ENCODE measurements around the gene ERGIC3.

The ERGIC3 gene

DNA sequence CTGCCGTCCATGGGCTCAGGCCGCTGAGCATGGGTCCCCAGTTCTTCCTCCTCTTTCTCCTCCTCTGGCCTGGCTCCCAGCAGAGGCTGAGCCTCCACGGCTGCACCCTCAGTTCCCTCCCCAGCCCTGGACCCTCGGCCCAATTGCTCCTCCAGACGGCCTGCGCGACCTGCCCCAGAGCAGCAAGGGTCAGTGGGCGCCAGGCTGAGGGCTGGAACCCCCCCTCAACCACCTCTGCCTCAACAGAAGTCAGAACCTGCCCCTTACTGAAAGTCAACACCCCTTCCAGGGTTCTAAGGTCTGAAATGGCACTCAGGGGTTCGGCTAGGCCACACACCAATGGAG lies 57.9 kb downstream of the ERGIC3 start:
- DNase-seq: no peak

DNA sequence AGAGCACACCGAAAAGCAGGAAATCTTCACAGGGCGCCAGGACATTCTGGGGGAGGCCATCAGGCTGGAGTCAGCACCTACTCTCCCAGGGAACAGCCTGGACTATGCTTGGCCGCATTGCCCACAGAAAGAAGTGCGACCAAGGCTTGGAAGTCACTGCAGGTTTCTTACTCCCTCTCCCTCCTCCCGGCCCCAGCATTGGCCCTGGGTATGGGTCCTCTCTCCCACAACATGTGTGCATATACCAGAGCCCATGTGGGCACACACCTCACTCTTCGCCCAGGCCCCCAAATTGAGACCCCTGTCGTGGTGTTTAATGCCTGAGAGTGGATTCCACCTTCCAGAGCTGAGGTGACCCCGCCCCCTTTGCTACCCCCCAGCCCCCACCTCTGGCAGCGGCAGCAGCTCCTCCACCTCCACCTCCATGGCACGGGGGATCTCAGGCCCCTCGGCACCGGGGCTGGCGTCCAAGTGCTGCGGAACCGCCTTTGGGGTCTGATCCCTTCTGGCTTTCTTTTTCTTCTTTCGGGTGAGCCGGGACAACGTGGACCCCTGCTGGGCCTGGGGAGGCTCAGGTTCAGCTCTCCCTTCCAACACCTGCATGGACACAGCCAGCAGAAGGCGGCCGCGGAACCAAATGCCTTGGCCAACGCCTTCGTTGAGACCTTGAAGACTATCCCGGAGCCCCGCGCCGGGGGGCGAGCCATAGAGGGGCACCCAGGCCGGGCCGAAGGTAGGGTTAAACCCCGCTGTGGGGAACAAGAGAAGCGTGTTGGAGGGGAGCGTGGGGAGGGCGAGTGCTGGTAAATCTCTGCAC lies 58.5 kb downstream of the ERGIC3 start:
- DNase-seq: no peak

DNA sequence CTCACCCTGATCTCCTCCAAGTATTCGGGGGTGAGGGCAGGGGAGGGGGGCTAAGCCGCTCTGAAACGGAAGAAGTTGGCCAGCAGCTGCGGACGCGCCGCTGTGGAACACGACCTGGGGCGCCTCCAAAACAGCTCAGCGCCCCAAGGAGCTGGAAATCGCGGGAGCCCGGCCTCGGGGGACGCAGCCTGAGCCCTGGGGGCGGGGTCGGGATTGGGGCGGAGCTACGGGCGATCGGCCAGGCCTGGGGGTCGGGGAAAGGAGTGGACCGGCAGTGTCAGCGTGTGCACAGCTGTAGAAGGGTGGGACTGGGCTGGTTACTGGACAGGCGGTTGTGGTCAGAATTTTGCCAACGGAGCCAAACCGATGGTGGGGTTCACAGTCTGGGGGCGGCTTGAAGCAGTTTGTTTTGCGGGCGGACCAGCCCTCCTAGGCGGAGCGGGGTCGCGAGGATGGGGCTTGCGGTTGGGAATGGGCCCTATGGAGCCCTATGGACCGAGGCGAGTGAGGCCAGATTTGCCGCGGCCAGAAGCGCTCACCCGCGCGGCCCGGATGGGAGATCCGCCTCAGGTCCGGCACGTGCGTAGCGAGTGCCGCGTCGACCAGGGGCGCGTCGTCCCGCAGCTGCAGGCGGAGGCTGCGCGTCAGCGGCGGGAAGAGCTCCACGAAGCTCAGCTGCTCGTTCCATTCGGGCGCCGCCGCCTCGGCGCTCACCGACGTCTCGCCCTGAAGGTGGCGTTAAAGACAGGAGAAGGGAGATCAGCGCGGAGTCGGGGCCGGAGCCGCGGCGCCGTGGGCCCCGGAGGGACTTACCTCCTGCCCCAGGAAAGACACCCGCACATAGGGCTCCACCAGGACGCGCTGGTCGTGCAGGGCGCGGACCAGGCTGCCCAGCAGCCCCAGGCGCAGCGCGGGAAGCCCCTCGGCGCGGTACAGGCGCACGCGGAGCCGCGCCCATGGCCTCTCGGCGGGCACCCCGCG lies 59.4 kb downstream of the ERGIC3 start:
- DNase-seq: peak; percentile 17

DNA sequence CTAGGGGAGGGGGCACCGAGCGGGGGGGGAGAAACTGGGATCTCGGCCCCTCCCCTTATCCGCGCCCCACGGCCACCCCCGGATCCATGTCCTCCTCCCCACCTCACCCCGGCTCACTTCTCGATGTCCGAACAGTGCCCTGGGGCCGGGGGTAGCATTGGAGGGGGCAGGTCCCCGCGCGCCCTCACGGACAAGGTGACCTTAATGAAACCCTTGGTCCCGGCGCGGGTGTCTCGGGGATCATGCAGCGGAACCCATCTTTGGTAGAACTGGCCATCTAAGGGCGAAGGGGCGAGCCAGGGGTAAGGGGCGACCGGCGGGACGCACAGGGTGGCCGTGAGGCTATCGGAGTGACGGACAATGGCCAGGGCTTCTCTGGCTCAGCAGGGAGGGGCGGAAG lies 60.1 kb downstream of the ERGIC3 start:
- DNase-seq: no peak

DNA sequence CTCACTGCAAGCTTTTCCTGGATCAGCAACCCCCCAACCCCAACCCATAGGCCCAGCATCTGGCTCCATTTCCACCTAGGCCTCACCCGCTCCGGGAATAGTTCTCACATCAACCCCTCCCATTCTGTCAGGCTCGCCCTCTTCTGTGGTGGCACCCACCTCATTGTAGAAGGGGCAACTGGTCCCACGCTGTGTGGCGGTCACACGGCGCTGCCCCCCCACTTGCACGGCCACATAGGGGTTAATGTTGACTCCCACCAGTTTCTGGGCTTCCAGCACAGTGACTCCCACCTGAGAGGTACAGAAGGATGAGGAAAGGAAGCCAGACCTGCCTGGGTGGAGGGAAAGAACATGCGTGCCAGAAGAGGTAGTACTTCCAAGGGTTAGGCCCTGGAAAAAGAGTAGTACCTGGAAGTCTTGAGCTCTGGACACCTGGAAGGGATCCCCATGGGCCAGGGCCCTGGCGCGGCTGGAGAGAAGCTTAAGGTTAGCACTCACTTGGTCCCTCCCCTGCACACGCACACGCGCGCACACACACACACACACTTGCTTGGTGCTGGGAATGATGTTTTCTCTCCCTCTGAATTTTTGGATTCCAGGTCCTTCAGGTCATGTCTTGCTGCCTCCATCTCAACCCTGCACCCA lies 61.1 kb downstream of the ERGIC3 start:
- DNase-seq: no peak

DNA sequence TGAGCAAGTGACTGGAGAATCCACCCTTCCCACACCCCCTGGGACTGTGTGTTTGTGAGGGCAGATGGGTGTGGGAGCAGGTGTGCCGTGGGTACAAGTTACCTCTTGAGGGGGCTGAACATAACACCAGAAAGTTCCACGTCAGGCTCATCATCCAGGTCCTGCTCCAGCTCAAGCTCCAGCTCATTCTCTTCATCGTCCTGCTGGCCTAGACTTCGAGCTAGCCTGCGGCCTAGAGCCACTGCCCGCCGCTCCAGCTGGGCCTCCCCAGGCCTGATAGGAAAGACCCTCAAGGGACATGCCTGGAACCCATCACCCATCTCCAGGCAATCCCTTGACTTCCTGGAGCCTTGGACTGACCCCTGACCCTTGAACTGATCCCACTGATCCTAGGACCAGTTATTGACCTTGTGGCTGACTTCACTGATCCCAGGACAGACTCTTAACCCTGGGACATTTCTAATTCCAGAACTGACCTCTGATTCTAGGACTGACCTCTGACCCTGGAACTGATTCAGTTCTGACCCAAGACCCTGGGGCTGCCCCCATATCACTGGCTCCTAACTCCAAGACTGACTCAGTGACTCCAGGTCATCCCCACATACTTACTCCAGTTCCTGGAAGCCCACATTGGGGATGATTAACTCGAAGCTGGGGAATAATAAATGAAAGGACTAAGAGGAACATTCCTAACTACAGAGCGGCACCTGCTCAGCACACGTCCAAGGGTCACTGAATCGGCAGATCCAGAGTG lies 62.0 kb downstream of the ERGIC3 start:
- DNase-seq: no peak

DNA sequence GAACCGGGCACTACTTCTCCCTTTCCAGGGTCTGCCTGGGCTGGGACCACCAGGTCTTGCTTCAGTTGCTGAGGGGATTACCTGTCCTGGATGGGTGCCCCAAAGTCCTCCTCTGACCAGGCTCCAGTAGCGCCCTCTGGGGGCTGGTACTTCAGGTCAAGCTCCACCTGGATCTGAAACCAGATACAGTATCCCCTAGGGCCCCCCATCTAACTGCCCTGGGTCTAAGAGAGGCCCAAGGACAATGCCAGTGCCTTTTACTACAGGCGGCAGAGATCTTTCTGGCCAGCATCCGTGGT lies 62.5 kb downstream of the ERGIC3 start:
- no peak for DNase-seq

DNA sequence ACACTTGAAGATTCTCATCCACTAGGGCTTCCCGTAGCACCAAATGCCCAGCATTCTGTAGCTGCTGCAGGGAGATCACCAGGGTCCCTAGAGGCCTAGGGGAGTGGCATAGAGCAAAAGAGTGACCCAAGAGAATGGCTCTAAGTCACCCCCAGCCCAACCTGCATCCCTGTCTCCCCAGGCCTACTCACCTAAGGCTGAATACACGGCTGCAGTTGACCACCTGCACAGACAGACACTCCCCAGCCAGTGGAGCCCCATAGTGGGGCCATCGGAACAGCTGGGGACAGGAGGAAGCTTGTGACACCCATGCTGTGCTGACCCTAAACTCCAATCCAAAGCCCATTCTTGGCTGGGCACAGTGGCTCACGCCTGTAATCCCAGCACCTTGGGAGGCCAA lies 64.2 kb downstream of the ERGIC3 start:
- no peak for DNase-seq

Measured in NCI-H1105 (cell line).